Panc1 (cell line): ENCODE data around the gene TLE4.

Source experiments
- POLR2AphosphoS5 ChIP-seq: IDR thresholded peaks from 2 replicates; pipeline ENCODE4 v1.6.1; 2012; ENCODE audit warnings: mild to moderate bottlenecking, low read depth, low read length, moderate library complexity
- SIN3A ChIP-seq: IDR thresholded peaks from 2 replicates; pipeline ENCODE4 v1.6.1; 2012; ENCODE audit warnings: low read depth, mild to moderate bottlenecking, low read length, moderate library complexity, borderline replicate concordance; ENCODE audit not compliant: insufficient read depth
- TCF7L2 ChIP-seq: IDR thresholded peaks from 2 replicates; pipeline ENCODE4 v1.6.1; 2011; ENCODE audit warnings: mild to moderate bottlenecking, low read depth, low read length, inconsistent platforms
- TF ChIP-seq, protein P1 (sequence below): fragments of 450-650 bp; IDR thresholded peaks from 2 replicates; pipeline ENCODE4 v1.5.1; 2017; ENCODE audit warnings: mild to moderate bottlenecking
- TF ChIP-seq, protein P2 (sequence below), 2 experiments: IDR thresholded peaks; 2 replicates each; pipeline ENCODE4 v1.6.1; 2011 to 2012; ENCODE audit warnings: low read depth in 2 of 2, control low read depth in 1 of 2, low read length in 1 of 2, mild to moderate bottlenecking in 1 of 2, moderate library complexity in 1 of 2; ENCODE audit not compliant: insufficient read depth in 1 of 2

- TF ChIP-seq, protein P1, sequence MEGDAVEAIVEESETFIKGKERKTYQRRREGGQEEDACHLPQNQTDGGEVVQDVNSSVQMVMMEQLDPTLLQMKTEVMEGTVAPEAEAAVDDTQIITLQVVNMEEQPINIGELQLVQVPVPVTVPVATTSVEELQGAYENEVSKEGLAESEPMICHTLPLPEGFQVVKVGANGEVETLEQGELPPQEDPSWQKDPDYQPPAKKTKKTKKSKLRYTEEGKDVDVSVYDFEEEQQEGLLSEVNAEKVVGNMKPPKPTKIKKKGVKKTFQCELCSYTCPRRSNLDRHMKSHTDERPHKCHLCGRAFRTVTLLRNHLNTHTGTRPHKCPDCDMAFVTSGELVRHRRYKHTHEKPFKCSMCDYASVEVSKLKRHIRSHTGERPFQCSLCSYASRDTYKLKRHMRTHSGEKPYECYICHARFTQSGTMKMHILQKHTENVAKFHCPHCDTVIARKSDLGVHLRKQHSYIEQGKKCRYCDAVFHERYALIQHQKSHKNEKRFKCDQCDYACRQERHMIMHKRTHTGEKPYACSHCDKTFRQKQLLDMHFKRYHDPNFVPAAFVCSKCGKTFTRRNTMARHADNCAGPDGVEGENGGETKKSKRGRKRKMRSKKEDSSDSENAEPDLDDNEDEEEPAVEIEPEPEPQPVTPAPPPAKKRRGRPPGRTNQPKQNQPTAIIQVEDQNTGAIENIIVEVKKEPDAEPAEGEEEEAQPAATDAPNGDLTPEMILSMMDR, result no peak
- TF ChIP-seq POLR2AphosphoS5 (no peak), TCF7L2 (no peak), SIN3A (no peak)
- TF ChIP-seq, protein P2, sequence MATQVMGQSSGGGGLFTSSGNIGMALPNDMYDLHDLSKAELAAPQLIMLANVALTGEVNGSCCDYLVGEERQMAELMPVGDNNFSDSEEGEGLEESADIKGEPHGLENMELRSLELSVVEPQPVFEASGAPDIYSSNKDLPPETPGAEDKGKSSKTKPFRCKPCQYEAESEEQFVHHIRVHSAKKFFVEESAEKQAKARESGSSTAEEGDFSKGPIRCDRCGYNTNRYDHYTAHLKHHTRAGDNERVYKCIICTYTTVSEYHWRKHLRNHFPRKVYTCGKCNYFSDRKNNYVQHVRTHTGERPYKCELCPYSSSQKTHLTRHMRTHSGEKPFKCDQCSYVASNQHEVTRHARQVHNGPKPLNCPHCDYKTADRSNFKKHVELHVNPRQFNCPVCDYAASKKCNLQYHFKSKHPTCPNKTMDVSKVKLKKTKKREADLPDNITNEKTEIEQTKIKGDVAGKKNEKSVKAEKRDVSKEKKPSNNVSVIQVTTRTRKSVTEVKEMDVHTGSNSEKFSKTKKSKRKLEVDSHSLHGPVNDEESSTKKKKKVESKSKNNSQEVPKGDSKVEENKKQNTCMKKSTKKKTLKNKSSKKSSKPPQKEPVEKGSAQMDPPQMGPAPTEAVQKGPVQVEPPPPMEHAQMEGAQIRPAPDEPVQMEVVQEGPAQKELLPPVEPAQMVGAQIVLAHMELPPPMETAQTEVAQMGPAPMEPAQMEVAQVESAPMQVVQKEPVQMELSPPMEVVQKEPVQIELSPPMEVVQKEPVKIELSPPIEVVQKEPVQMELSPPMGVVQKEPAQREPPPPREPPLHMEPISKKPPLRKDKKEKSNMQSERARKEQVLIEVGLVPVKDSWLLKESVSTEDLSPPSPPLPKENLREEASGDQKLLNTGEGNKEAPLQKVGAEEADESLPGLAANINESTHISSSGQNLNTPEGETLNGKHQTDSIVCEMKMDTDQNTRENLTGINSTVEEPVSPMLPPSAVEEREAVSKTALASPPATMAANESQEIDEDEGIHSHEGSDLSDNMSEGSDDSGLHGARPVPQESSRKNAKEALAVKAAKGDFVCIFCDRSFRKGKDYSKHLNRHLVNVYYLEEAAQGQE (IDR thresholded peaks at IDR 0.05; ENCODE audit: insufficient read depth in 1 of 2, low read depth in 2 of 2, low read length in 1 of 2), result no peak
Measured at GRCh38 chr9:79581794-79582193, 10.0 kb downstream of the TLE4 start.
